Activated CD8-positive, alpha-beta memory T cell treated with anti-CD3 and anti-CD28 coated beads, Interleukin-2, amount 50 U/mL, for 24 hours (primary cell): Measurements from ENCODE around the gene CHCHD6.

Experiments
- DNase-seq: peaks from one replicate; pipeline ENCODE4 v3.0.0-alpha.2; 2020; ENCODE audit errors: extremely low read depth

CHCHD6 gene

GRCh38 chr3:126743350-126743749, 39.3 kb downstream of the CHCHD6 start:
- DNase-seq, result no peak

- DNase-seq, result no peak
Observed at GRCh38 chr3:126743781-126744180, 39.7 kb downstream of the CHCHD6 start.

- no peak for DNase-seq
Observed at GRCh38 chr3:126745760-126746394, 41.8 kb downstream of the CHCHD6 start.

GRCh38 chr3:126746395-126747177, 42.5 kb downstream of the CHCHD6 start:
- no peak for DNase-seq

GRCh38 chr3:126747768-126748167, 43.7 kb downstream of the CHCHD6 start:
- DNase-seq, result no peak

- no peak for DNase-seq
Observed at GRCh38 chr3:126748701-126749546, 44.9 kb downstream of the CHCHD6 start.

- DNase-seq, result no peak
Observed at GRCh38 chr3:126749547-126749875, 45.5 kb downstream of the CHCHD6 start.

- no peak for DNase-seq
Observed at GRCh38 chr3:126749931-126750755, 46.1 kb downstream of the CHCHD6 start.

- no peak for DNase-seq
Observed at GRCh38 chr3:126750756-126751121, 46.7 kb downstream of the CHCHD6 start.

- no peak for DNase-seq
Observed at GRCh38 chr3:126751611-126752302, 47.7 kb downstream of the CHCHD6 start.

- no peak for DNase-seq
Observed at GRCh38 chr3:126752303-126753190, 48.5 kb downstream of the CHCHD6 start.

- DNase-seq, result no peak
Observed at GRCh38 chr3:126753191-126754160, 49.4 kb downstream of the CHCHD6 start.

GRCh38 chr3:126755866-126756265, 51.8 kb downstream of the CHCHD6 start:
- DNase-seq, result no peak

- DNase-seq, result no peak
Observed at GRCh38 chr3:126758026-126758425, 54.0 kb downstream of the CHCHD6 start.

- DNase-seq, result no peak
Observed at GRCh38 chr3:126758882-126759281, 54.8 kb downstream of the CHCHD6 start.

GRCh38 chr3:126760541-126760940, 56.5 kb downstream of the CHCHD6 start:
- DNase-seq, result no peak

- DNase-seq, result no peak
Observed at GRCh38 chr3:126763035-126763434, 59.0 kb downstream of the CHCHD6 start.

- no peak for DNase-seq
Observed at GRCh38 chr3:126765187-126766069, 61.4 kb downstream of the CHCHD6 start.
